Smooth muscle cell (in vitro differentiated cells): ENCODE data around the gene GMPR. TPM values are rescaled to one million over a fixed set of nuclear protein-coding genes. Genes with fewer than 3 reads are reported as not detected.

ENCODE experiments used
- DNase-seq: peaks from one replicate; lab custom pipeline; 2025; ENCODE audit not compliant: unreplicated experiment; lab: John Stamatoyannopoulos, UW
- H2AFZ ChIP-seq: fragments of 200-600 bp; sonication (generic); 2 replicates; pipeline ENCODE4 v1.6.0; 2016; ENCODE audit warnings: antibody characterized with exemption, low read depth, mild to moderate bottlenecking
- H3F3A ChIP-seq: fragments of 200-600 bp; sonication (generic); 2 replicates; pipeline ENCODE4 v1.6.0; 2017; ENCODE audit warnings: antibody characterized with exemption, low read depth
- H3K27ac ChIP-seq: fragments of 200-600 bp; sonication (generic); 2 replicates; pipeline ENCODE4 v1.5.1; 2016; ENCODE audit warnings: low read depth, mild to moderate bottlenecking
- H3K27me3 ChIP-seq: fragments of 200-600 bp; sonication (generic); 2 replicates; pipeline ENCODE4 v1.6.1; 2016; ENCODE audit warnings: low read depth, mild to moderate bottlenecking
- H3K36me3 ChIP-seq: fragments of 200-600 bp; sonication (generic); 2 replicates; pipeline ENCODE4 v1.5.1; 2016; ENCODE audit warnings: low read depth
- H3K4me1 ChIP-seq: fragments of 200-600 bp; sonication (generic); 2 replicates; pipeline ENCODE4 v1.5.1; 2016; ENCODE audit warnings: low read depth
- H3K4me2 ChIP-seq: fragments of 200-600 bp; sonication (generic); 2 replicates; pipeline ENCODE4 v1.6.0; 2016; ENCODE audit warnings: mild to moderate bottlenecking
- H3K4me3 ChIP-seq: fragments of 200-600 bp; sonication (generic); 2 replicates; pipeline ENCODE4 v1.5.1; 2016; ENCODE audit warnings: mild to moderate bottlenecking
- H3K79me2 ChIP-seq: fragments of 200-600 bp; sonication (generic); 2 replicates; pipeline ENCODE4 v1.6.0; 2016; ENCODE audit warnings: low read depth, mild to moderate bottlenecking
- H3K9ac ChIP-seq: fragments of 200-600 bp; sonication (generic); 2 replicates; pipeline ENCODE4 v1.6.0; 2016; ENCODE audit warnings: low read depth
- H3K9me3 ChIP-seq: fragments of 200-600 bp; sonication (generic); replicated peaks from 2 replicates; pipeline ENCODE4 v1.5.1; 2016; ENCODE audit warnings: low read depth
- H4K20me1 ChIP-seq: fragments of 200-600 bp; sonication (generic); 2 replicates; pipeline ENCODE4 v1.6.0; 2016; ENCODE audit warnings: low read depth
- CTCF ChIP-seq: fragments of 200-600 bp; sonication (generic); IDR thresholded peaks from 2 replicates; pipeline ENCODE4 v1.5.1; 2017; ENCODE audit warnings: borderline replicate concordance, mild to moderate bottlenecking, antibody characterized with exemption; ENCODE audit not compliant: insufficient read depth, poor library complexity, severe bottlenecking
- whole genome bisulfite sequencing: methylation state at CpG from one replicate; pipeline ENCODE4 v1.1.7; 2016; ENCODE audit warnings: low lambda C conversion rate; 5-methylcytosine and 5-hydroxymethylcytosine counted together
- polyA plus RNA-seq: library from polyadenylated mRNA; unstranded; fragments of >200 nt; fragmentation: Nextera tagmentation; extraction: Ambion mirVana; gene quantifications from 2 replicates; pipeline ENCODE4 v1.2.1, GENCODE V29; 2016
- total RNA-seq: library from RNA; depleted of rRNA; stranded (reverse); fragments of >200 nt; gene quantifications from 2 replicates; pipeline ENCODE4 v1.2.3, GENCODE V29; 2014

GMPR gene
- total and polyA plus RNA-seq, 2 experiments from 2014 or later = 0.74 to 1.3 TPM

GRCh38 chr6:16327777-16328325 lies 89.5 kb downstream of the GMPR start:
- no peaks in the 10 kb centered on the region for H3K9me3 ChIP-seq
- no peak overlapping the region for H3K9ac ChIP-seq
- peaks cover 4% of the 10 kb centered on the region for H3K36me3 ChIP-seq
- no peak for TF ChIP-seq CTCF
- no peaks in the 10 kb centered on the region for H3K27me3 ChIP-seq
- no peak overlapping the region for H3K4me3 ChIP-seq
- WGBS = 95% methylated on average over 32 of the region's 34 CpGs
- peaks cover 84% of the 10 kb centered on the region for H4K20me1 ChIP-seq
- DNase-seq = no peak
- no peak overlapping the region for H2AFZ ChIP-seq
- H3K27ac ChIP-seq = no peak overlapping the region
- peaks cover 6% of the 10 kb centered on the region for H3K4me1 ChIP-seq
- peaks cover 16% of the 10 kb centered on the region for H3F3A ChIP-seq
- peaks cover 14% of the 10 kb centered on the region for H3K79me2 ChIP-seq
- H3K4me2 ChIP-seq = no peak overlapping the region

GRCh38 chr6:16329233-16329632 lies 90.8 kb downstream of the GMPR start:
- peaks cover 82% of the 10 kb centered on the region for H4K20me1 ChIP-seq
- H3F3A ChIP-seq = peaks cover 21% of the 10 kb centered on the region
- peaks cover 14% of the 10 kb centered on the region for H3K79me2 ChIP-seq
- peaks cover 6% of the 10 kb centered on the region for H3K4me1 ChIP-seq
- no peak overlapping the region for H2AFZ ChIP-seq
- H3K9me3 ChIP-seq = no peaks in the 10 kb centered on the region
- WGBS = 63% methylated on average over 6 of the region's 6 CpGs
- peaks cover 4% of the 10 kb centered on the region for H3K36me3 ChIP-seq
- no peak overlapping the region for H3K4me2 ChIP-seq
- H3K4me3 ChIP-seq = no peak overlapping the region
- no peak for DNase-seq
- no peaks in the 10 kb centered on the region for H3K27me3 ChIP-seq
- no peak overlapping the region for H3K27ac ChIP-seq
- no peak overlapping the region for H3K9ac ChIP-seq
- no peak for TF ChIP-seq CTCF

- peak; percentile 5 for DNase-seq
Observed at GRCh38 chr6:16331384-16332174, 93.2 kb downstream of the GMPR start.

More at GRCh38 chr6:16331384-16332174, 93.2 kb downstream of the GMPR start:
- peak overlapping the region; percentile 74 for H3K27ac ChIP-seq
- H3K4me1 ChIP-seq = peaks cover 6% of the 10 kb centered on the region
- peak; percentile 98 for TF ChIP-seq CTCF
- 12% methylated on average over 11 of the region's 11 CpGs for WGBS
- H3K4me3 ChIP-seq = peak overlapping the region; percentile 18
- peaks cover 32% of the 10 kb centered on the region for H3F3A ChIP-seq
- no peaks in the 10 kb centered on the region for H3K9me3 ChIP-seq
- H3K4me2 ChIP-seq = peak overlapping the region; percentile 81
- no peaks in the 10 kb centered on the region for H3K36me3 ChIP-seq
- H3K27me3 ChIP-seq = no peaks in the 10 kb centered on the region
- H4K20me1 ChIP-seq = peaks cover 65% of the 10 kb centered on the region
- no peak overlapping the region for H2AFZ ChIP-seq
- peaks cover 14% of the 10 kb centered on the region for H3K79me2 ChIP-seq
- H3K9ac ChIP-seq = peak overlapping the region; percentile 60
